Neural progenitor cell (in vitro differentiated cells): ENCODE measurements around the gene PKDCC.

Source experiments
- CTCF ChIP-seq: fragments of 200-600 bp; sonication (generic); IDR thresholded peaks from 2 replicates; pipeline ENCODE4 v1.5.1; 2017; ENCODE audit warnings: antibody characterized with exemption, mild to moderate bottlenecking
- EZH2 ChIP-seq: fragments of 200-600 bp; sonication (generic); IDR thresholded peaks from 2 replicates; pipeline ENCODE4 v1.6.1; 2017; ENCODE audit warnings: antibody characterized with exemption, mild to moderate bottlenecking, moderate library complexity
- EZH2phosphoT487 ChIP-seq: fragments of 200-600 bp; sonication (generic); IDR thresholded peaks from 2 replicates; pipeline ENCODE4 v1.6.1; 2017; ENCODE audit warnings: antibody characterized with exemption

- no peak for TF ChIP-seq CTCF
- no peak for TF ChIP-seq EZH2
- peak; percentile 57 for TF ChIP-seq EZH2phosphoT487
These were observed 868 bp upstream of the PKDCC start for GRCh38 chr2:42046819-42047487.
